Activated naive CD8-positive, alpha-beta T cell treated with anti-CD3 and anti-CD28 coated beads for 36 hours (primary cell): ENCODE data around the gene CDCA3. TPM values are rescaled to one million over a fixed set of nuclear protein-coding genes. Genes with fewer than 3 reads are reported as not detected.

Experiments used
- DNase-seq: peaks from one replicate; pipeline ENCODE4 v3.0.0; 2021
- H3K27ac Mint-ChIP-seq: one replicate; pipeline ENCODE4 v1.8.0; 2022; ENCODE audit warnings: mild to moderate bottlenecking, moderate library complexity, mixed read lengths
- H3K27me3 Mint-ChIP-seq: one replicate; pipeline ENCODE4 v1.8.0; 2022; ENCODE audit warnings: mild to moderate bottlenecking, mixed read lengths
- H3K36me3 Mint-ChIP-seq: one replicate; pipeline ENCODE4 v1.8.0; 2021; ENCODE audit warnings: mild to moderate bottlenecking, mixed read lengths
- H3K4me1 Mint-ChIP-seq: one replicate; pipeline ENCODE4 v1.8.0; 2021; ENCODE audit warnings: mixed read lengths
- H3K4me3 Mint-ChIP-seq: one replicate; pipeline ENCODE4 v1.8.0; 2022; ENCODE audit warnings: mild to moderate bottlenecking, moderate library complexity, mixed read lengths
- H3K9me3 Mint-ChIP-seq: one replicate; pipeline ENCODE4 v1.8.0; 2022; ENCODE audit warnings: mixed read lengths
- total RNA-seq, 2 experiments: library from RNA; stranded (reverse); gene quantifications; one replicate each; pipeline ENCODE4 v1.2.3, GENCODE V29; 2021

The CDCA3 gene
- total RNA-seq, 2 experiments from 2014 or later: 62.5 to 64.0 TPM

GRCh38 chr12:6849976-6850560 lies 1.0 kb downstream of the CDCA3 start:
- peaks cover 21% of the 10 kb centered on the region for H3K36me3 Mint-ChIP-seq
- DNase-seq: no peak
- no peak overlapping the region for H3K27ac Mint-ChIP-seq
- no peaks in the 10 kb centered on the region for H3K27me3 Mint-ChIP-seq
- H3K4me1 Mint-ChIP-seq: peaks cover 29% of the 10 kb centered on the region
- no peaks in the 10 kb centered on the region for H3K9me3 Mint-ChIP-seq
- H3K4me3 Mint-ChIP-seq: peak overlapping the region; percentile 97

GRCh38 chr12:6849427-6849826 lies 1.7 kb downstream of the CDCA3 start:
- Mint-ChIP-seq H3K36me3 (peaks cover 23% of the 10 kb centered on the region), H3K4me1 (peaks cover 27% of the 10 kb centered on the region), H3K27ac (no peak overlapping the region), H3K27me3 (no peaks in the 10 kb centered on the region), H3K9me3 (no peaks in the 10 kb centered on the region), H3K4me3 (peak overlapping the region; percentile 97)
- DNase-seq: no peak

- Mint-ChIP-seq H3K27me3 (no peaks in the 10 kb centered on the region), H3K4me1 (peaks cover 17% of the 10 kb centered on the region)
These were observed 3.4 kb downstream of the CDCA3 start for GRCh38 chr12:6847676-6848075.

DNA sequence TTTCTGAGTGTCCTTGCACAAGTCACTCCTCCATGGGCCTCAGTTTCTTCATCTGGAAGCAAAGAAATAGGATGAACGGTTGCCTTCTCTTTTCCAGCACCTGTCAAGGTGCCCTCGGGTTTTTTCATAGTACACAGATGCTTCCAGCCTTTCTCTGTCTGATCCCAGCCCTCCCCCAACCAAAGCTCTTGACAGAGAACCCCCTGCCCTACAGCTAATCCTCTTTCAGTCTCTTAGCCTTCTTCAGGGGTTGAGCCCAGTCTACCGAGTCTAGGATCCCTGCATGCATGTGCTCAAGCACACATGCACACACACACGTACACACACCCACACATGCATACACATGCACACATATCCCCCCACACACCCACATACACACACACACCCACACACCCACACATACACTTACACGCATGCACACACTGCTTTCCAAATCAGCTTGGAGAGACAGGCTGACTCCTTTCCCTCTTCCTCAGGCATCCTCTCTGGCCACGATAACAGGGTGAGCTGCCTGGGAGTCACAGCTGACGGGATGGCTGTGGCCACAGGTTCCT lies 4.7 kb downstream of the CDCA3 start:
- H3K4me1 Mint-ChIP-seq: peaks cover 17% of the 10 kb centered on the region

More at GRCh38 chr12:6847676-6848075, 3.4 kb downstream of the CDCA3 start:
- DNase-seq: no peak
- H3K9me3 Mint-ChIP-seq: no peaks in the 10 kb centered on the region
- no peak overlapping the region for H3K4me3 Mint-ChIP-seq
- peaks cover 20% of the 10 kb centered on the region for H3K36me3 Mint-ChIP-seq
- no peak overlapping the region for H3K27ac Mint-ChIP-seq

DNA sequence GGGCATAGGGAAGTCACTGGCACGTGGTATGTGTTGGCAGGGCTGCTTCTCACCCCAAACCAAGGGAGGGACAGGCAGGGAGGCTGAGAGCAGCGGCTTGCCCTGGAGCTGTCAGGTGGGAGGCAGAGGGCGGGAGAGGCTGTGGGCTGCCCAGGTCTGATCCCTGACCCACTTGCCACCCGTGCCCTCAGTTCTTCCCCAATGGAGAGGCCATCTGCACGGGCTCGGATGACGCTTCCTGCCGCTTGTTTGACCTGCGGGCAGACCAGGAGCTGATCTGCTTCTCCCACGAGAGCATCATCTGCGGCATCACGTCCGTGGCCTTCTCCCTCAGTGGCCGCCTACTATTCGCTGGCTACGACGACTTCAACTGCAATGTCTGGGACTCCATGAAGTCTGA lies 5.7 kb downstream of the CDCA3 start:
- Mint-ChIP-seq H3K27me3 (no peaks in the 10 kb centered on the region), H3K9me3 (no peaks in the 10 kb centered on the region), H3K4me3 (no peak overlapping the region), H3K36me3 (peaks cover 19% of the 10 kb centered on the region), H3K4me1 (peaks cover 12% of the 10 kb centered on the region), H3K27ac (no peak overlapping the region)
- no peak for DNase-seq

More for the DNA sequence above, 4.7 kb downstream of the CDCA3 start:
- Mint-ChIP-seq H3K36me3 (peaks cover 20% of the 10 kb centered on the region), H3K27me3 (no peaks in the 10 kb centered on the region), H3K4me3 (no peak overlapping the region), H3K27ac (no peak overlapping the region), H3K9me3 (no peaks in the 10 kb centered on the region)
- no peak for DNase-seq

DNA sequence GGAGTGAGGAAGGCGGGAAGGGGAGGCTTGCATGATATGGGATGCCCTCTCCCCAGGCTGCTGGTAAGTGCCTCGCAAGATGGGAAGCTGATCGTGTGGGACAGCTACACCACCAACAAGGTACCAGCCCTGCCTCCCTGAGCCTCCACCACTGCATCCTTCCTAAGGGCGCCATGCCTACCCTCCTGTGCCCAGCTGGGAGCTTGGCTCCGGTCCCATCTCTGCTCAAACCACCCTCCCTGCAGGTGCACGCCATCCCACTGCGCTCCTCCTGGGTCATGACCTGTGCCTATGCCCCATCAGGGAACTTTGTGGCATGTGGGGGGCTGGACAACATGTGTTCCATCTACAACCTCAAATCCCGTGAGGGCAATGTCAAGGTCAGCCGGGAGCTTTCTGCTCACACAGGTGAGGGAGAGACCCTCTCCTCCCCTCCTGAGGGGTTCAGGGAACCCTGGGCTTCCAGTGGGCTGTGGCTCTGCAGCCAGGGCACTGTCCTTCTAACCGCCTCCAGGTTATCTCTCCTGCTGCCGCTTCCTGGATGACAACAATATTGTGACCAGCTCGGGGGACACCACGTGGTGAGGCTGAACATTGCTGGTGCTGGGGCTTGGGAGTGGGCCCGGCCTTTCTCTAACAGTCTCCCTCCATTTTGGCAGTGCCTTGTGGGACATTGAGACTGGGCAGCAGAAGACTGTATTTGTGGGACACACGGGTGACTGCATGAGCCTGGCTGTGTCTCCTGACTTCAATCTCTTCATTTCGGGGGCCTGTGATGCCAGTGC lies 7.8 kb downstream of the CDCA3 start:
- no peaks in the 10 kb centered on the region for H3K4me1 Mint-ChIP-seq
- no peak overlapping the region for H3K4me3 Mint-ChIP-seq
- DNase-seq: no peak
- no peak overlapping the region for H3K27ac Mint-ChIP-seq
- H3K36me3 Mint-ChIP-seq: peaks cover 12% of the 10 kb centered on the region
- H3K9me3 Mint-ChIP-seq: no peaks in the 10 kb centered on the region
- H3K27me3 Mint-ChIP-seq: no peaks in the 10 kb centered on the region

- Mint-ChIP-seq H3K9me3 (no peaks in the 10 kb centered on the region), H3K27me3 (no peaks in the 10 kb centered on the region), H3K4me3 (no peak overlapping the region), H3K36me3 (peaks cover 8% of the 10 kb centered on the region), H3K27ac (no peak overlapping the region), H3K4me1 (no peaks in the 10 kb centered on the region)
- DNase-seq: no peak
These were observed 9.0 kb downstream of the CDCA3 start for GRCh38 chr12:6842075-6842474.

- Mint-ChIP-seq H3K9me3 (no peaks in the 10 kb centered on the region), H3K36me3 (peaks cover 5% of the 10 kb centered on the region), H3K27ac (no peak within 1 kb of the TSS)
These were observed 10.1 kb downstream of the CDCA3 start, which contains the start of gene GNB3 for GRCh38 chr12:6840761-6841515. Gene GNB3 (plus strand): TSS chr12:6840925. CDS start chr12:6841288, 363 bp downstream.

DNA sequence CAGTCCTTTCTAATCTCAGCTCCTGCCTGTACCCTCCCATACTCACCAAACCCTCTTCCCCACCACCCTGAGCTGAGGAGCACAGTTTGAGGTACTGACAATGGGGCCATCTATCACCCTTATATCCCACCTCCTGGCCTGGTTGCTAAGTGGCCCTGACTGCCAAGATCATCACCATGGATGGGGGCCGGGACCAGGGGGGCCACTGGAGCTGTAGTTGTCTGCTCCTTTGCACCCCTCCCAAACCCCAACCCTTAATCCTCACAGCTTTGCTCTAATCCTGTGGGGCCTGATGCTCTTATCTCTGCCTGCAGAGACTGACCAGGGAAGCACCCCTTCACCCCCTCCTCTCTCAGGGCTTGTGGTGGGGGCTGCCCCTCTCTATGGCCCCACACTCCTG lies 10.8 kb downstream of the CDCA3 start:
- no peaks in the 10 kb centered on the region for H3K4me1 Mint-ChIP-seq
- H3K36me3 Mint-ChIP-seq: peaks cover 3% of the 10 kb centered on the region
- no peak for DNase-seq
- no peaks in the 10 kb centered on the region for H3K9me3 Mint-ChIP-seq
- H3K27ac Mint-ChIP-seq: no peak overlapping the region
- H3K27me3 Mint-ChIP-seq: no peaks in the 10 kb centered on the region
- H3K4me3 Mint-ChIP-seq: no peak overlapping the region

More at GRCh38 chr12:6840761-6841515, 10.1 kb downstream of the CDCA3 start, which contains the start of gene GNB3:
- Mint-ChIP-seq H3K27me3 (no peaks in the 10 kb centered on the region), H3K4me3 (no peak within 1 kb of the TSS), H3K4me1 (no peaks in the 10 kb centered on the region)
- no peak for DNase-seq

DNA sequence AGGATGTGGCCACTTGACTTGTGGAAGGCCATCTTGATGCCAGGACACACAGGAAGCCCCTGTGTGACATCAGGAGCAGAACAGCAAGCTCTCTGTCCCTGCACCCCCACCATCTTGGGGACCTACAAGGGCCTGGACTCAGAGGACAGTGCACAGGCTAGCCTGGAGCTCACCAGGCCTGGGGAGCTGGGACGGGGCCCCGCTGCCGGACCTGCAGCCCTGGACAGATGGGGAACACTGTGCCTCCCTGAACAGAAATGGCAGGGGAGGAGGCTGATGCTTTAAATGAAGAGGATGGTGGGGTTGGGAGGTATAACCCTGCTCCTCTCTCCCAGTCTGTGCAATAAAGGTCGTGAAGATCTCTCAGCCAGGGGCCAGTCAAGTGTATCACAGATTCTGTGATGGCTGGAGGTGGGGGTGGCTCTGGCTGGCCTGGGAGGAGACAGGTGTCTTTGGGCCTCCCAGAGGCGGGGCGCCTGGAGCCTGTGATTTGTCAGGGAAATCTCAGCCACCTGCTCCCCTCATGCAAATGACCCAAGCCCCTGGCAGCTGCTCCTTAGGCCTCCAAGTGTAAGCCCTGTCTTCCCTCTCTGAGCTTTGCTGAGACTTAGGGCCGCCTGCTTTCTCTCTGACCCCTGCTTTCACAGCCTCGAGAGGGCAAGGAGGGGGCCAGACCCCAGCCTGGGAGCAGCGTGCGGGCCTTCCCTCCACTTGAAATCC lies 11.4 kb downstream of the CDCA3 start:
- no peaks in the 10 kb centered on the region for H3K9me3 Mint-ChIP-seq
- H3K4me3 Mint-ChIP-seq: no peak overlapping the region
- no peaks in the 10 kb centered on the region for H3K36me3 Mint-ChIP-seq
- H3K27me3 Mint-ChIP-seq: no peaks in the 10 kb centered on the region
- no peak overlapping the region for H3K27ac Mint-ChIP-seq
- H3K4me1 Mint-ChIP-seq: no peaks in the 10 kb centered on the region
- DNase-seq: no peak

- Mint-ChIP-seq H3K36me3 (no peaks in the 10 kb centered on the region), H3K4me3 (no peak overlapping the region), H3K9me3 (no peaks in the 10 kb centered on the region), H3K27me3 (no peaks in the 10 kb centered on the region), H3K4me1 (no peaks in the 10 kb centered on the region), H3K27ac (no peak overlapping the region)
- no peak for DNase-seq
These were observed 12.2 kb downstream of the CDCA3 start for GRCh38 chr12:6838854-6839253.

DNA sequence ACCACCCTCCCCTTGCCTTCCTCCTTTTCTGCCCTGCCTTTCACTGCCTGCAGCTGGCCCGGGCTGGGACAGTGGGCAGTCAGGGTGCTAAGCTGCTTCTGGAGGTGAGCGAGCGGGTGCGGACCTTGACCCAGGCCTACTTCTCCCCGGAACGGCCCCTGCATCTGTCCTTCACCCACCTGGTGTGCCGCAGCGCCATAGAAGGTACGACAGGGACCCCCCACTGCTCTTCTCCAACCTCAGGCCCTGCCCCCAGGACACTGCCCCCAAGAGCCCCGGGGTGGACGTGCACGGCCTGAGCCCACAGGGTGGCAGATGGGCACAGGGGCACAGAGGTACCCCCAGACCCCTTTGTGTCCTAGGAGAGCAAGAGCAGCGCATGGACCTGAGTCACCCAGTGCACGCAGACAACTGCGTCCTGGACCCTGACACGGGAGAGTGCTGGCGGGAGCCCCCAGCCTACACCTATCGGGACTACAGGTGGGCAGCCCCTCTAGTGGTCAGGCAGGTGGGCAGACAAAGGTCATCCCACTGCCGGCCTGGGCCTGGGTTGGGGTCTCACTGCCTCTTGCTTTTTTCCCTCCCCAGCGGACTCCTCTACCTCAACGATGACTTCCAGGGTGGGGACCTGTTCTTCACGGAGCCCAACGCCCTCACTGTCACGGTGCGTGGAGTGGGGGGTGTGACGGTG lies 13.6 kb downstream of the CDCA3 start:
- DNase-seq: no peak
- no peaks in the 10 kb centered on the region for H3K36me3 Mint-ChIP-seq
- no peaks in the 10 kb centered on the region for H3K9me3 Mint-ChIP-seq
- H3K4me1 Mint-ChIP-seq: no peaks in the 10 kb centered on the region
- H3K4me3 Mint-ChIP-seq: no peak overlapping the region
- H3K27me3 Mint-ChIP-seq: no peaks in the 10 kb centered on the region
- no peak overlapping the region for H3K27ac Mint-ChIP-seq

DNA sequence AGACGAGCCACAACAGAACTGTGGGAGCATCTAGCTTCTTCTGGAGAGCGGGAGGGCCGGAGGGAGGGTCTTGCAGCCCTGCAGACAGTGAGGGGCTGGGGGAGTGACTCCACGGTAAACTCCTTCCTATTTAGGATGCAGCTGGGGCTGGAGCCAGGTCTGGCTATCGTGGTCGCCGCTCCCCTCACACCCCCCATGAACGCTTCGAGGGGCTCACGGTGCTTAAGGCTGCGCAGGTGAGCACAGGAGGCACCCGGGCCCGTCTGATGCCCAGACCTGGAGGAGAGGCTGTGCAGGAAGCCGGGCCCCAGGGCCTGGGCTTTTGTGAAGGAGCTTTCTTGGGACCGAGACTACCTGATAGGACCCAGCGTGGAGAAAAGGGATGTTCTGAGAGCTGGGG lies 14.2 kb downstream of the CDCA3 start:
- Mint-ChIP-seq H3K27ac (no peak overlapping the region), H3K36me3 (no peaks in the 10 kb centered on the region), H3K27me3 (no peaks in the 10 kb centered on the region), H3K9me3 (no peaks in the 10 kb centered on the region), H3K4me3 (no peak overlapping the region), H3K4me1 (no peaks in the 10 kb centered on the region)
- DNase-seq: no peak

DNA sequence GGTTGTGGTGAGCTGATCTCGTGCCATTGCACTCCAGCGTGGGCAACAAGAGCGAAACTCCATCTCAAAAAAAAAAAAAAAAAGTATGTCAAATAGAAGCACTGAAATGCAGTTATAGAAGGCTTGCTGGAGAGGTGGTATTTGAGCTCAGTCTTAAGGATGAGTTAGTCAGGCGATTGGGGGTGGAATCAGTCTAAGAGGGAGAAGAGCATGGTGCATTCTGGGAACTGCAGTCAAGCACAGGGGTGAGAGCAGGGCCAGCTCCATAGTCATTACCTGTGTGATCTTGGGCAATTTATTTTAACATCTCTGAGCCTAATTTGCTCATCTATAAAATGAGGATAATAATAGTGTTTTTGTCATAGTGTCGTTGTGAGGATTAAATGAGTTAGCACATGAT lies 16.2 kb downstream of the CDCA3 start:
- no peaks in the 10 kb centered on the region for H3K36me3 Mint-ChIP-seq
- H3K4me3 Mint-ChIP-seq: no peak overlapping the region
- no peaks in the 10 kb centered on the region for H3K9me3 Mint-ChIP-seq
- H3K4me1 Mint-ChIP-seq: no peaks in the 10 kb centered on the region
- DNase-seq: no peak
- peaks cover 5% of the 10 kb centered on the region for H3K27me3 Mint-ChIP-seq
- no peak overlapping the region for H3K27ac Mint-ChIP-seq
